Neutrophil (primary cell): ENCODE measurements around the gene PKHD1.

ENCODE experiments used
- H3K27ac ChIP-seq: fragments of 200-600 bp; sonication (generic); 2 replicates; pipeline ENCODE4 v1.5.1; 2016; ENCODE audit warnings: mild to moderate bottlenecking, moderate library complexity
- H3K27me3 ChIP-seq: fragments of 200-600 bp; sonication (generic); 2 replicates; pipeline ENCODE4 v1.6.0; 2016; ENCODE audit warnings: mild to moderate bottlenecking
- H3K36me3 ChIP-seq: fragments of 200-600 bp; sonication (generic); 2 replicates; pipeline ENCODE4 v1.5.1; 2017
- H3K4me1 ChIP-seq, 2 experiments: fragments of 200-600 bp in 1 of 2; sonication (generic) in 1 of 2; 1 replicate in 1 of 2; 2 replicates in 1 of 2; pipeline versions ENCODE4 v1.5.1 to v1.6.1; 2013 to 2016; ENCODE audit warnings: low read depth in 1 of 2, low read length in 1 of 2, mild to moderate bottlenecking in 1 of 2, moderate library complexity in 1 of 2; ENCODE audit not compliant: control insufficient read depth in 1 of 2, insufficient read depth in 1 of 2
- H3K4me3 ChIP-seq, 2 experiments: fragments of 200-600 bp in 1 of 2; sonication (generic) in 1 of 2; 1 replicate in 1 of 2; 2 replicates in 1 of 2; pipeline ENCODE4 v1.5.1; 2013 to 2016; ENCODE audit warnings: low read depth in 1 of 2, low read length in 1 of 2, mild to moderate bottlenecking in 1 of 2, moderate library complexity in 1 of 2
- H3K9me3 ChIP-seq: fragments of 200-600 bp; sonication (generic); 2 replicates; pipeline ENCODE4 v1.5.1; 2016
- CTCF ChIP-seq: fragments of 200-600 bp; sonication (generic); IDR thresholded peaks from 2 replicates; pipeline ENCODE4 v1.5.1; 2016; ENCODE audit warnings: antibody characterized with exemption

The PKHD1 gene

GRCh38 chr6:52087498-52087999 lies at the start of gene PKHD1:
Gene PKHD1 (minus strand): TSS chr6:52087613. CDS start chr6:52084933, 2,680 bp downstream.
- no peak for TF ChIP-seq CTCF
- Histone ChIP-seq H3K27ac (no peak within 1 kb of the TSS), H3K4me3 (no peak within 1 kb of the TSS), H3K36me3 (no peaks in the 10 kb centered on the region), H3K4me1 (no peaks in the 10 kb centered on the region), H3K27me3 (no peaks in the 10 kb centered on the region), H3K9me3 (no peaks in the 10 kb centered on the region)

GRCh38 chr6:52136934-52137467 lies 49.6 kb upstream of the PKHD1 start:
- H3K27ac ChIP-seq, result no peak overlapping the region
- no peak overlapping the region for H3K4me3 ChIP-seq
- no peak for TF ChIP-seq CTCF
- H3K9me3 ChIP-seq, result no peaks in the 10 kb centered on the region
- no peaks in the 10 kb centered on the region for H3K4me1 ChIP-seq
- H3K36me3 ChIP-seq, result no peaks in the 10 kb centered on the region
- H3K27me3 ChIP-seq, result no peaks in the 10 kb centered on the region

DNA sequence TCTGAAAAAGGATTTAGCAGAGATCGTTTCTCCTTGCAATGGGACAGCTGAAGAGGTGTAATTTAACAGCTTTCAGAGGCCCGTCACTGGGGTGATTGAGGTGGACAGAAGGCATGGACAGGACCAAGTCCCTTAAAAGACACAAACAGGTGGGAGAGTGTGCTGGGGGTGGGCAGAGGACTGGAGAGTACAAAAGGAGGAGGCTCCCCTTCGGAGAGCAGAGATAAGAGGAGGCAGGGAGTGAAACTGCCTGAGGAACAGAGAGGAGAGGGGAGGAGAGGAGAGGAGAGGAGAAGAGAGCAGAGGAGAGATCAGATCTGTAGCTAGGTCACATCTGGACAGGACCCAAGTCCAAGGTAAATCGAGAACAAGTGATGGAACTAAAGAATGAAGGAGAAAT lies 48.6 kb upstream of the PKHD1 start:
- Histone ChIP-seq H3K36me3 (no peaks in the 10 kb centered on the region), H3K4me1 (no peaks in the 10 kb centered on the region), H3K4me3 (no peak overlapping the region), H3K9me3 (no peaks in the 10 kb centered on the region), H3K27me3 (no peaks in the 10 kb centered on the region), H3K27ac (no peak overlapping the region)
- TF ChIP-seq CTCF, result no peak

GRCh38 chr6:52135217-52135616 lies 47.8 kb upstream of the PKHD1 start:
- TF ChIP-seq CTCF, result no peak
- Histone ChIP-seq H3K27me3 (no peaks in the 10 kb centered on the region), H3K36me3 (no peaks in the 10 kb centered on the region), H3K9me3 (no peaks in the 10 kb centered on the region), H3K4me1 (no peaks in the 10 kb centered on the region), H3K27ac (no peak overlapping the region), H3K4me3 (no peak overlapping the region)

DNA sequence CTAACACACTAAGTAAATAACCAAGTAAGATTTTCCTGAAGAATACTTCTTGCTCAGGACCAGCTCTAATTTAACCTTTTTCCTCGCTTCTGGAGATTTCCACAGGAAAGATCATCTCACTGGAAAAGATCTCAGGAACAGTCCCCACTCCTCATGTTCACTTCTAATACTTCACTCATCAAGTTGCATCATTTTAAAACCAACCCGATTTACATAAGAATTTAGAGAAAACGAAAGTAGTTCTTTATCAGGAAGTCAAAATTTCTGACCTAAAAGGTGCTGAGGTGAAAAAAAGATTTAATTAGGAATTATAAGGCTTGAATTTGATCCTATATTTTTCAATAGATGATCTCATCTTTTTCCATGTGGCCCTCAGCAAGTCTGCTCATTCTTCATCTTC lies 46.6 kb upstream of the PKHD1 start:
- Histone ChIP-seq H3K4me3 (no peak overlapping the region), H3K9me3 (no peaks in the 10 kb centered on the region), H3K4me1 (no peaks in the 10 kb centered on the region), H3K27ac (no peak overlapping the region), H3K27me3 (no peaks in the 10 kb centered on the region), H3K36me3 (no peaks in the 10 kb centered on the region)
- no peak for TF ChIP-seq CTCF

DNA sequence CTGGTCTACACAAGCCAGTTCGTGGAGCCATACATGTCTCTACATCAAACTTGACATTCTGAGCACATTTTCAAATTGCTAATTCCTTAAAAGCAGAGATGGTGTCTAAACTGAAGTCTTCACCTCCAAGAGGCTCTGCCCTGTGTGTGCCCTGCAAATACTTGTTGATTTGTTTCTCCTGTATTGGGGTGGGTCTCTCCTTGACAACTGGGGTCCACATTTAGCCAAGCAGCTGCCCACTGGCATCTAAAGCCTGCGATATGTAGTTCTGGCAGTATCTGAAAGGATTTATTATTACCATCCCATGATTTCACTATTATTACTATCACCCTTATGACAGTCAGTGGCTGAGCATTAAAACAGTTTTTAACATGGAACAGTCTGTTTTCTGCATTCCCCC lies 45.9 kb upstream of the PKHD1 start:
- no peak for TF ChIP-seq CTCF
- no peak overlapping the region for H3K4me3 ChIP-seq
- H3K27me3 ChIP-seq, result no peaks in the 10 kb centered on the region
- no peaks in the 10 kb centered on the region for H3K36me3 ChIP-seq
- H3K27ac ChIP-seq, result no peak overlapping the region
- no peaks in the 10 kb centered on the region for H3K9me3 ChIP-seq
- H3K4me1 ChIP-seq, result no peaks in the 10 kb centered on the region
